GM12878 (cell line): Measurements from ENCODE around the gene MAPKBP1.

Experiments used
- CHD4 ChIP-seq: fragments of 200-600 bp; sonication (generic); IDR thresholded peaks from 2 replicates; pipeline ENCODE4 v1.6.1; 2016; ENCODE audit warnings: mild to moderate bottlenecking
- EZH2 ChIP-seq: IDR thresholded peaks from 2 replicates; pipeline ENCODE4 v1.6.1; 2012; ENCODE audit warnings: low read depth, mild to moderate bottlenecking, control low read depth, inconsistent platforms, low read length, borderline replicate concordance; ENCODE audit not compliant: control insufficient read depth
- MYC ChIP-seq: IDR thresholded peaks from 2 replicates; pipeline ENCODE4 v1.6.1; 2011; ENCODE audit warnings: mild to moderate bottlenecking, low read length, moderate library complexity, inconsistent platforms; ENCODE audit not compliant: insufficient read depth, insufficient replicate concordance, insufficient read length, severe bottlenecking
- SMC3 ChIP-seq: IDR thresholded peaks from 2 replicates; pipeline ENCODE4 v1.6.1; 2011; ENCODE audit warnings: low read length, improper control_type of control experiment, borderline replicate concordance

GRCh38 chr15:41852736-41853590, 78.7 kb downstream of the MAPKBP1 start:
- no peak for TF ChIP-seq CHD4
- no peak for TF ChIP-seq EZH2
- TF ChIP-seq SMC3 = no peak
- TF ChIP-seq MYC = no peak
